Aorta (tissue), 5 donors: ENCODE data around the gene CISD2. TPM values are rescaled to one million over a fixed set of nuclear protein-coding genes. Genes with fewer than 3 reads are reported as not detected.
"Not testable (repeated sequence)": the region's sequence is repeated elsewhere in the genome, so short reads cannot be mapped to it uniquely, and the experiment has no call there.

Experiments
- ATAC-seq: fragments of 200-7000 bp; cut with Tn5 transposase; one replicate; pipeline ENCODE4 v1.9.1; 2022; ENCODE audit warnings: moderate library complexity; ENCODE audit not compliant: low FRiP score
- DNase-seq, 2 donors: peaks; one replicate each; pipeline ENCODE4 v3.0.0-alpha.2; 2020
- H3K27ac ChIP-seq, 2 donors: one replicate each; pipeline ENCODE4 v1.5.1; 2013; ENCODE audit warnings: low read length in 2 of 2, mild to moderate bottlenecking in 2 of 2, moderate library complexity in 2 of 2, control low read depth in 1 of 2, inconsistent platforms in 1 of 2, low read depth in 1 of 2
- H3K27me3 ChIP-seq, 2 donors: one replicate each; pipeline ENCODE4 v1.6.1; 2013; ENCODE audit warnings: control low read depth in 1 of 2, low read length in 1 of 2, mild to moderate bottlenecking in 1 of 2, moderate library complexity in 1 of 2; ENCODE audit not compliant: insufficient read depth in 2 of 2, control insufficient read depth in 1 of 2
- H3K36me3 ChIP-seq, 2 donors: one replicate each; pipeline ENCODE4 v1.6.1; 2013; ENCODE audit warnings: control low read depth in 1 of 2, low read length in 1 of 2, mild to moderate bottlenecking in 1 of 2; ENCODE audit not compliant: insufficient read depth in 2 of 2, control insufficient read depth in 1 of 2
- H3K4me1 ChIP-seq, 2 donors: one replicate each; pipeline ENCODE4 v1.6.1; 2013; ENCODE audit warnings: low read length in 2 of 2, control low read depth in 1 of 2, mild to moderate bottlenecking in 1 of 2, moderate library complexity in 1 of 2; ENCODE audit not compliant: insufficient read depth in 2 of 2, control insufficient read depth in 1 of 2
- H3K4me3 ChIP-seq, 2 donors: one replicate each; pipeline ENCODE4 v1.5.1; 2013; ENCODE audit warnings: low read length in 2 of 2, control low read depth in 1 of 2, mild to moderate bottlenecking in 1 of 2
- H3K9me3 ChIP-seq: one replicate; pipeline ENCODE4 v1.6.1; 2013; ENCODE audit warnings: mild to moderate bottlenecking, low read length; ENCODE audit not compliant: control insufficient read depth
- WGBS, 2 donors: extraction: QIAGEN DNeasy Blood & Tissue Kit; methylation state at CpG; one replicate each; pipeline ENCODE4 v1.1.7; 2013; 5-methylcytosine and 5-hydroxymethylcytosine counted together
- intact Hi-C, 2 donors: fragments of 100-400 bp; cut with DNase I; formaldehyde crosslinking; loops; one replicate each; pipeline versions ENCODE4 v1.14.2 to v1.15.0; 2022
- long read RNA-seq, 2 donors: library from polyadenylated mRNA; unstranded; transcript quantifications; one replicate each; pipeline ENCODE4 v2.0.0, GENCODE V29; 2020 to 2021
- polyA plus RNA-seq, 2 donors: library from polyadenylated mRNA; stranded (reverse); fragments of 200-250 nt; gene quantifications; one replicate each; pipeline ENCODE4 v1.2.3, GENCODE V29; 2013
- total RNA-seq, 2 donors: library from RNA; stranded (reverse); fragmentation: NEBNext Ultra II Directional; extraction: Animal tissue kit (Norgen Biotek cat#: 25700); gene quantifications; one replicate each; pipeline ENCODE4 v1.2.1, GENCODE V29; 2021
- donor health status: healthy with polysubstance abuse.
- donor health status: Bipolar disorder and iron deficiency.
- donor health status: DM: no; HTN: no; CAD: no.
- donor health status: DM: no; HTN: no; CAD: no.
- donor health status: DM: yes; HTN: yes; CAD: no.

The CISD2 gene
- total RNA-seq (10 to 100 TPM; 16.7 to 19.3 TPM), polyA plus RNA-seq (10 to 100 TPM; 16.2 to 22.5 TPM)
- long read RNA-seq, donor 1, full-length matches to known transcripts, result 76 of 77 reads
- long read RNA-seq, donor 1, partial matches to known transcripts, result 1 of 77 reads
- long read RNA-seq, donor 1, other reads (novel, unspliced or antisense), result 0 of 77 reads
- long read RNA-seq, donor 2, full-length matches to known transcripts, result 12 of 13 reads
- long read RNA-seq, donor 2, partial matches to known transcripts, result 0 of 13 reads
- long read RNA-seq, donor 2, other reads (novel, unspliced or antisense), result 1 of 13 reads

GRCh38 chr4:102868781-102869568 is at the start of gene CISD2:
TSS of gene CISD2 (plus strand) at chr4:102868992. CDS start at chr4:102869085, 93 bp downstream.
- intact Hi-C loops, result loop anchor here (1.0 to 10.0 kb wide), 4 partner anchors 42 to 367 kb away; partner anchors contain the start of genes UBE2D3 (in 2 of the 2) and NFKB1 (in 1 of the 2)

GRCh38 chr4:102819100-102819499 is 49.7 kb upstream of the CISD2 start:
- H3K36me3 ChIP-seq, intact Hi-C loops, H3K27ac ChIP-seq, H3K9me3 ChIP-seq, H3K27me3 ChIP-seq, H3K4me3 ChIP-seq, DNase-seq, ATAC-seq: not testable (repeated sequence)
- H3K4me1 ChIP-seq, result peaks cover 8 to 13% of the 10 kb centered on the region in 2 donors
- WGBS, 2 donors, result 93 to 96% methylated on average over 10 of the region's 10 CpGs

More at GRCh38 chr4:102868781-102869568, at the start of gene CISD2:
- WGBS, 2 donors, result 0% methylated on average over 68 to 71 of the region's 71 CpGs
- peak; percentile 99 for ATAC-seq
- Histone ChIP-seq H3K27ac (peak within 1 kb of the TSS; percentile 88 to 93), H3K4me3 (peak within 1 kb of the TSS; percentile 59 to 74), H3K27me3 (no peaks in the 10 kb centered on the region), H3K4me1 (no peaks in the 10 kb centered on the region), H3K36me3 (no peaks in the 10 kb centered on the region), H3K9me3 (no peaks in the 10 kb centered on the region)
- peak; percentile 96 to 98 for DNase-seq

GRCh38 chr4:102819588-102820365 is 49.0 kb upstream of the CISD2 start:
- no peaks in the 10 kb centered on the region for H3K9me3 ChIP-seq
- WGBS, 2 donors, result 60% methylated on average over 8 of the region's 8 CpGs
- DNase-seq, result no peak
- no peak overlapping the region for H3K27ac ChIP-seq
- H3K4me1 ChIP-seq, result peaks cover 8 to 13% of the 10 kb centered on the region in 2 donors
- no peaks in the 10 kb centered on the region for H3K36me3 ChIP-seq
- H3K4me3 ChIP-seq, result peak overlapping the region in 1 of 2 donors; percentile 14
- H3K27me3 ChIP-seq, result no peaks in the 10 kb centered on the region
- no peak for ATAC-seq
- intact Hi-C loops, result loop anchor here (10.0 kb wide), 2 partner anchors 195 to 275 kb away; partner anchors contain the start of genes BDH2 (in 1 of the 2) and SLC9B1 (in 1 of the 2)

GRCh38 chr4:102823464-102823863 is 45.3 kb upstream of the CISD2 start:
- no peak overlapping the region for H3K27ac ChIP-seq

GRCh38 chr4:102823897-102824296 is 44.9 kb upstream of the CISD2 start:
- Histone ChIP-seq H3K36me3 (no peaks in the 10 kb centered on the region), H3K4me1 (peaks cover 3 to 8% of the 10 kb centered on the region in 2 donors), H3K27ac (no peak overlapping the region), H3K27me3 (no peaks in the 10 kb centered on the region), H3K9me3 (no peaks in the 10 kb centered on the region), H3K4me3 (peak overlapping the region in 1 of 2 donors; percentile 53)
- 42% methylated on average over 4 of the region's 4 CpGs for WGBS, 2 donors
- intact Hi-C loops, result loop anchor here (10.0 kb wide), 2 partner anchors 191 to 271 kb away; partner anchors contain the start of genes BDH2 (in 1 of the 2) and SLC9B1 (in 1 of the 2)
- DNase-seq (no peak), ATAC-seq (no peak)

More at GRCh38 chr4:102823464-102823863, 45.3 kb upstream of the CISD2 start:
- no peaks in the 10 kb centered on the region for H3K9me3 ChIP-seq
- intact Hi-C loops, result loop anchor here (10.0 kb wide), 2 partner anchors 191 to 271 kb away; partner anchors contain the start of genes BDH2 (in 1 of the 2) and SLC9B1 (in 1 of the 2)
- no peak for ATAC-seq
- no peaks in the 10 kb centered on the region for H3K36me3 ChIP-seq
- 13 to 15% methylated on average over 4 of the region's 4 CpGs for WGBS, 2 donors
- H3K4me1 ChIP-seq, result peaks cover 3 to 9% of the 10 kb centered on the region in 2 donors
- DNase-seq, result no peak
- H3K4me3 ChIP-seq, result peak overlapping the region; percentile 21 to 53
- no peaks in the 10 kb centered on the region for H3K27me3 ChIP-seq

GRCh38 chr4:102824398-102824797 is 44.4 kb upstream of the CISD2 start:
- intact Hi-C loops, result loop anchor here (10.0 kb wide), 2 partner anchors 190 to 270 kb away; partner anchors contain the start of genes BDH2 (in 1 of the 2) and SLC9B1 (in 1 of the 2)
- H3K36me3 ChIP-seq, result no peaks in the 10 kb centered on the region
- no peaks in the 10 kb centered on the region for H3K27me3 ChIP-seq
- 6 to 15% methylated on average over 2 of the region's 2 CpGs for WGBS, 2 donors
- H3K4me3 ChIP-seq, result peak overlapping the region; percentile 35 to 94
- H3K9me3 ChIP-seq, result no peaks in the 10 kb centered on the region
- no peak for ATAC-seq
- H3K4me1 ChIP-seq, result peaks cover 3 to 11% of the 10 kb centered on the region in 2 donors
- no peak for DNase-seq
- no peak overlapping the region for H3K27ac ChIP-seq

- 0% methylated on average over 23 of the region's 23 CpGs for WGBS, 2 donors
- Histone ChIP-seq H3K4me1 (peaks cover 0 to 8% of the 10 kb centered on the region in 2 donors), H3K4me3 (peak overlapping the region; percentile 57 to 94), H3K36me3 (no peaks in the 10 kb centered on the region), H3K27ac (peak overlapping the region; percentile 90 to 97), H3K27me3 (no peaks in the 10 kb centered on the region), H3K9me3 (no peaks in the 10 kb centered on the region)
- DNase-seq (peak in 1 of 2 donors; percentile 48), ATAC-seq (peak; percentile 0)
- intact Hi-C loops, result loop anchor here (5.0 to 10.0 kb wide), 6 partner anchors 42 to 372 kb away; partner anchors contain the start of genes BDH2 (in 1 of the 2), CENPE (in 1 of the 2), CISD2 (in 1 of the 2) and MANBA (in 1 of the 2)
These were observed 43.3 kb upstream of the CISD2 start for GRCh38 chr4:102825261-102826091.
